H1 (cell line): ENCODE results near the gene VPS11. TPM values are rescaled to one million over a fixed set of nuclear protein-coding genes. Genes with fewer than 3 reads are reported as not detected.

Source experiments
- CTCF ChIA-PET: fragments of 300-600 bp; sonication (Branson Sonifier 250); formaldehyde crosslinking; loops from one replicate; lab custom pipeline; 2021; ENCODE audit not compliant: partially characterized antibody; lab: Charles Lee
- POLR2A ChIA-PET: fragments of 300-600 bp; sonication (Branson Sonifier 250); formaldehyde crosslinking; loops from one replicate; lab custom pipeline; 2021; ENCODE audit warnings: inconsistent platforms; ENCODE audit not compliant: partially characterized antibody; lab: Charles Lee
- DNase-seq, 2 experiments: peaks; one replicate each; pipeline versions ENCODE4 v3.0.0 to v3.0.0-alpha.2; 2010 to 2022; ENCODE audit warnings: low spot score in 2 of 2, low read depth in 1 of 2, mixed read lengths in 1 of 2
- FAIRE-seq: peaks from 2 replicates; lab custom pipeline; 2011; peaks lifted over from hg19 to GRCh38; lab: Jason Lieb, UNC
- H2AFZ ChIP-seq: 2 replicates; pipeline ENCODE4 v1.8.1; 2012; ENCODE audit warnings: low read length, inconsistent platforms
- H2AK5ac ChIP-seq: 2 replicates; pipeline ENCODE4 v1.6.1; 2013; ENCODE audit warnings: low read depth, low read length
- H2BK120ac ChIP-seq: replicated peaks from 2 replicates; pipeline ENCODE3; 2013; ENCODE audit warnings: low read depth, low read length, inconsistent platforms
- H2BK12ac ChIP-seq: 2 replicates; pipeline ENCODE4 v1.6.1; 2013; ENCODE audit warnings: low read depth, low read length
- H2BK15ac ChIP-seq: 2 replicates; pipeline ENCODE4 v1.6.1; 2013; ENCODE audit warnings: low read length
- H2BK20ac ChIP-seq: 2 replicates; pipeline ENCODE4 v1.6.1; 2013; ENCODE audit warnings: low read length
- H2BK5ac ChIP-seq: 2 replicates; pipeline ENCODE4 v1.6.1; 2013; ENCODE audit warnings: low read depth, low read length
- H3K14ac ChIP-seq: 2 replicates; pipeline ENCODE4 v1.6.1; 2013; ENCODE audit warnings: inconsistent platforms; ENCODE audit not compliant: insufficient read length
- H3K18ac ChIP-seq: 2 replicates; pipeline ENCODE4 v1.6.1; 2013; ENCODE audit warnings: low read length; ENCODE audit errors: extremely low read depth
- H3K23ac ChIP-seq: 2 replicates; pipeline ENCODE4 v1.6.1; 2013; ENCODE audit warnings: inconsistent platforms; ENCODE audit not compliant: insufficient read length
- H3K23me2 ChIP-seq: 2 replicates; pipeline ENCODE4 v1.6.1; 2013; ENCODE audit warnings: low read depth, low read length
- H3K27ac ChIP-seq: 2 replicates; pipeline ENCODE4 v1.6.1; 2011; ENCODE audit warnings: low read depth, low read length, inconsistent platforms
- H3K27me3 ChIP-seq, 4 experiments: replicated peaks in 1 of 4; 1 replicate in 1 of 4; 2 replicates in 3 of 4; pipeline versions ENCODE4 v1.6.1 to v1.8.1; 2011 to 2013; ENCODE audit warnings: low read length in 3 of 4, mild to moderate bottlenecking in 3 of 4, inconsistent platforms in 2 of 4, mixed read lengths in 2 of 4, moderate library complexity in 1 of 4; ENCODE audit not compliant: control insufficient read depth in 3 of 4, insufficient read depth in 3 of 4; ENCODE audit errors: extremely low read depth in 1 of 4
- H3K36me3 ChIP-seq, 4 experiments: 2 replicates each; pipeline versions ENCODE4 v1.6.1 to v1.8.1; 2011 to 2013; ENCODE audit warnings: mild to moderate bottlenecking in 4 of 4, low read length in 3 of 4, moderate library complexity in 2 of 4, control low read depth in 1 of 4, inconsistent platforms in 1 of 4; ENCODE audit not compliant: insufficient read depth in 4 of 4, control insufficient read depth in 2 of 4
- H3K4ac ChIP-seq: replicated peaks from 2 replicates; pipeline ENCODE3; 2013; ENCODE audit warnings: low read length, low read depth, mixed read lengths, inconsistent platforms; ENCODE audit not compliant: insufficient read length
- H3K4me1 ChIP-seq, 4 experiments: replicated peaks in 1 of 4; 1 replicate in 1 of 4; 2 replicates in 3 of 4; pipeline versions ENCODE4 v1.6.1 to v1.8.1; 2011 to 2013; ENCODE audit warnings: low read length in 3 of 4, inconsistent platforms in 2 of 4, mixed read lengths in 1 of 4; ENCODE audit not compliant: insufficient read depth in 4 of 4, control insufficient read depth in 3 of 4
- H3K4me2 ChIP-seq, 2 experiments: 2 replicates each; pipeline versions ENCODE4 v1.6.1 to v1.8.1; 2011 to 2013; ENCODE audit warnings: low read depth in 2 of 2, low read length in 2 of 2, control low read depth in 1 of 2, inconsistent platforms in 1 of 2, mild to moderate bottlenecking in 1 of 2; ENCODE audit not compliant: insufficient read depth in 1 of 2
- H3K4me3 ChIP-seq, 4 experiments: fragments of 200-600, 300-600 bp in 1 of 4; sonication (generic), shearing (Covaris generic), sonication (Bioruptor Twin) in 1 of 4; 2 replicates each; pipeline versions ENCODE4 v1.5.1 to v1.8.1; 2011 to 2016; ENCODE audit warnings: low read length in 4 of 4, low read depth in 3 of 4, control low read depth in 2 of 4, inconsistent platforms in 2 of 4, mild to moderate bottlenecking in 2 of 4, mixed read lengths in 1 of 4, moderate library complexity in 1 of 4; ENCODE audit not compliant: insufficient read depth in 2 of 4; ENCODE audit errors: extremely low read depth in 1 of 4
- H3K56ac ChIP-seq: replicated peaks from 2 replicates; pipeline ENCODE3; 2013; ENCODE audit warnings: low read depth, mild to moderate bottlenecking, mixed read lengths, low read length, inconsistent platforms; ENCODE audit not compliant: insufficient read length
- H3K79me1 ChIP-seq: 2 replicates; pipeline ENCODE4 v1.6.1; 2013; ENCODE audit warnings: low read depth, low read length, control low read depth
- H3K79me2 ChIP-seq, 2 experiments: 2 replicates each; pipeline versions ENCODE4 v1.6.1 to v1.8.1; 2012 to 2013; ENCODE audit warnings: low read length in 2 of 2, mild to moderate bottlenecking in 2 of 2, inconsistent platforms in 1 of 2; ENCODE audit not compliant: insufficient read depth in 2 of 2, control insufficient read depth in 1 of 2
- H3K9ac ChIP-seq, 4 experiments: replicated peaks in 1 of 4; 1 replicate in 1 of 4; 2 replicates in 3 of 4; pipeline versions ENCODE4 v1.6.1 to v1.8.1; 2011 to 2013; ENCODE audit warnings: low read depth in 3 of 4, low read length in 3 of 4, control low read depth in 2 of 4, mild to moderate bottlenecking in 2 of 4, moderate library complexity in 2 of 4, inconsistent platforms in 1 of 4; ENCODE audit errors: extremely low read depth in 1 of 4
- H3K9me3 ChIP-seq, 2 experiments: 2 replicates each; pipeline versions ENCODE4 v1.6.1 to v1.8.1; 2012 to 2013; ENCODE audit warnings: mild to moderate bottlenecking in 2 of 2, moderate library complexity in 2 of 2, control low read depth in 1 of 2, inconsistent platforms in 1 of 2, low read depth in 1 of 2, low read length in 1 of 2, mixed read lengths in 1 of 2; ENCODE audit not compliant: insufficient read depth in 2 of 2
- H4K20me1 ChIP-seq, 2 experiments: replicated peaks in 1 of 2; 2 replicates each; pipeline versions ENCODE3 to v1.8.1; 2011 to 2013; ENCODE audit warnings: inconsistent platforms in 2 of 2, low read length in 2 of 2, mild to moderate bottlenecking in 1 of 2; ENCODE audit not compliant: insufficient read depth in 2 of 2, control insufficient read depth in 1 of 2
- H4K5ac ChIP-seq: 2 replicates; pipeline ENCODE4 v1.6.1; 2013; ENCODE audit warnings: low read length, low read depth, mixed read lengths, inconsistent platforms; ENCODE audit not compliant: insufficient read length
- H4K8ac ChIP-seq: 2 replicates; pipeline ENCODE4 v1.8.0; 2013; ENCODE audit warnings: mild to moderate bottlenecking, moderate library complexity, low read length, inconsistent platforms; ENCODE audit not compliant: insufficient read depth; ENCODE audit errors: extremely low read depth
- H4K91ac ChIP-seq: replicated peaks from 2 replicates; pipeline ENCODE3; 2013; ENCODE audit warnings: low read length, mixed read lengths, inconsistent platforms; ENCODE audit not compliant: insufficient read length
- BCL11A ChIP-seq, 2 experiments: IDR thresholded peaks; one replicate each; pipeline ENCODE4 v1.6.1; 2011; ENCODE audit warnings: low read depth in 2 of 2, low read length in 2 of 2, mild to moderate bottlenecking in 2 of 2
- CHD2 ChIP-seq: IDR thresholded peaks from 2 replicates; pipeline ENCODE4 v1.6.1; 2012; ENCODE audit warnings: low read length, improper control_type of control experiment
- GTF2F1 ChIP-seq: IDR thresholded peaks from 2 replicates; pipeline ENCODE4 v1.6.1; 2012; ENCODE audit warnings: low read depth, low read length, improper control_type of control experiment, borderline replicate concordance
- HDAC2 ChIP-seq, 2 experiments: fragments of 300-600 bp in 1 of 2; sonication (generic) in 1 of 2; IDR thresholded peaks; 2 replicates each; pipeline ENCODE4 v1.6.1; 2011 to 2012; ENCODE audit warnings: low read depth in 2 of 2, low read length in 2 of 2, mild to moderate bottlenecking in 2 of 2, moderate library complexity in 2 of 2, borderline replicate concordance in 1 of 2, inconsistent platforms in 1 of 2
- MAX ChIP-seq: IDR thresholded peaks from 2 replicates; pipeline ENCODE4 v1.6.1; 2012; ENCODE audit warnings: inconsistent platforms
- SIN3A ChIP-seq, 2 experiments: IDR thresholded peaks in 1 of 2; conservative IDR thresholded peaks in 1 of 2; 2 replicates each; pipeline ENCODE4 v1.6.1; 2011 to 2012; ENCODE audit warnings: low read length in 2 of 2, improper control_type of control experiment in 1 of 2, low read depth in 1 of 2, mild to moderate bottlenecking in 1 of 2
- SIX5 ChIP-seq: IDR thresholded peaks from 2 replicates; pipeline ENCODE4 v1.6.1; 2011; ENCODE audit warnings: mild to moderate bottlenecking, low read depth, low read length
- SP1 ChIP-seq: IDR thresholded peaks from 2 replicates; pipeline ENCODE4 v1.6.1; 2011; ENCODE audit warnings: low read depth, low read length
- SP4 ChIP-seq: IDR thresholded peaks from 2 replicates; pipeline ENCODE4 v1.6.1; 2012; ENCODE audit warnings: low read length, inconsistent platforms
- TCF12 ChIP-seq: IDR thresholded peaks from 2 replicates; pipeline ENCODE4 v1.6.1; 2011; ENCODE audit warnings: low read depth, mild to moderate bottlenecking, low read length
- WGBS, 2 experiments: shearing (Covaris generic) in 1 of 2; methylation state at CpG; one replicate each; pipeline versions ENCODE4 v1.1.6 to v1.1.7; 2013 to 2015; ENCODE audit warnings: low lambda C conversion rate in 2 of 2, mixed read lengths in 2 of 2, inconsistent platforms in 1 of 2, low coverage in 1 of 2, missing lambda C conversion rate in 1 of 2; ENCODE audit not compliant: insufficient replicate concordance in 2 of 2, insufficient coverage in 1 of 2, insufficient read length in 1 of 2; ENCODE audit errors: extremely low coverage in 1 of 2, missing lambda C conversion rate in 1 of 2; 5-methylcytosine and 5-hydroxymethylcytosine counted together
- polyA plus RNA-seq, 7 experiments: library from polyadenylated mRNA; depleted of rRNA in 3 of 7; stranded (reverse) in 5 of 7; unstranded in 2 of 7; fragments of >200 nt in 5 of 7; fragments of 200-250 nt in 2 of 7; gene quantifications; 1 replicate in 5 of 7; 2 replicates in 1 of 7; 4 replicates in 1 of 7; pipeline versions ENCODE4 v1.2.1 to v1.2.3, GENCODE V29; 2011 to 2013; ENCODE audit warnings: missing spikeins in 2 of 7, mixed read lengths in 2 of 7
- total RNA-seq: library from RNA; stranded (reverse); fragmentation: NEBNext Ultra II Directional; extraction: Animal tissue kit (Norgen Biotek cat#: 25700); gene quantifications from 2 replicates; pipeline ENCODE4 v1.2.1, GENCODE V29; 2021

VPS11 gene
- total and polyA plus RNA-seq, 2 of the 8 experiments (the other 6 are each of a cell fraction or from before 2014, with no cell fraction given), result 13.1 to 15.5 TPM

DNA sequence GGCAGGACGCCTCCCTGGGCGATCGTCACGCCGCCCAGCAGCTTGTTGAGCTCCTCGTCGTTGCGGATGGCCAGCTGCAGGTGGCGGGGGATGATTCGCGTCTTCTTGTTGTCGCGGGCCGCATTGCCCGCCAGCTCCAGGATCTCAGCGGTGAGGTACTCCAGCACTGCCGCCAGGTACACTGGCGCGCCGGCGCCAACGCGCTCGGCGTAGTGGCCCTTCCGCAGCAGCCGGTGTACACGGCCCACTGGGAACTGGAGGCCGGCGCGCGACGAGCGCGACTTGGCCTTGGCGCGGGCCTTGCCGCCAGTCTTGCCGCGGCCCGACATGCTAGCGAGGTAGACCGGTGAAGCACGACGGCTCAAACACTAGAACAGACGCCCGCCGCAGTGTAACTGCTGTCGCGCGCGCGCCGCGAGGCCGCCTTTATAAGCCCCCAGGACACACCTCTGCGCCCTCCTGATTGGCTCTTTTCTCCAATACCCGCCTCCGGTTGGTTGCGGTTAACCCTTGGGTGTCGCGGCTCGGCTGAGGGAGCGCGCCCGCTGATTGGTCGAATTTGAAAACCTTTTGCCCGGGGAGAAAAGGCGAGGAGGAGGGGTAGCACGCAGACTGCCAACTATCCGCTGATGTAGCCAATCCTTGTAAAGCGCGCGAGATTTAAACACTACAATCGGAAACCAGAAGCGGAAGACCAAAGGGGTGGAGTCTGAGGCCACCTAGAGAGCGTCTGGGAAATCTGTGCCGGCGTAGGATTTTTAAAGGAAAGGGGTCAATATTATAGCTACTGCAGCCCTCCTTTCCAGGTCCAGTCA lies 27.7 kb downstream of the VPS11 start:
- H3K23ac ChIP-seq, result no peak overlapping the region
- no peak overlapping the region for H2BK12ac ChIP-seq
- 2% methylated on average over 73 of the region's 79 CpGs; no CpG with 5 or more reads in 1 of the 2 experiments for WGBS, 2 experiments
- H4K5ac ChIP-seq, result peak overlapping the region; percentile 80
- DNase-seq, result peak; percentile 99 to 100
- H3K79me2 ChIP-seq, result peaks cover 18 to 38% of the 10 kb centered on the region in 2 experiments
- no peak overlapping the region for H2AFZ ChIP-seq
- H2BK5ac ChIP-seq, result peak overlapping the region; percentile 91
- peaks cover 2% of the 10 kb centered on the region; the same call in 1 of the 2 replicates for H3K23me2 ChIP-seq
- ChIA-PET CTCF (interaction anchor here (0.6 to 2.0 kb wide), 8 partner anchors 10 to 101 kb away, joined by 3 to 11 read pairs (median 3); partner anchors contain the start of gene VPS11), POLR2A (interaction anchor here (0.5 to 8.6 kb wide), 67 partner anchors 10 to 322 kb away, joined by 3 to 141 read pairs (median 4); partner anchors contain the start of genes ABCG4, C2CD2L, CBL and HINFP)
- no peak overlapping the region for H2BK15ac ChIP-seq
- peak overlapping the region; percentile 86 for H4K8ac ChIP-seq
- H3K9me3 ChIP-seq, result no peaks in the 10 kb centered on the region
- H3K4ac ChIP-seq, result no peak overlapping the region
- H4K91ac ChIP-seq, result peak overlapping the region; percentile 96
- peak overlapping the region; percentile 65 for H3K56ac ChIP-seq
- peaks cover 8 to 59% (median 29%) of the 10 kb centered on the region in 4 experiments; a peak in 6 of 8 replicates for H3K36me3 ChIP-seq
- peaks cover 0 to 16% (median 3%) of the 10 kb centered on the region in 4 experiments; a peak in 5 of 7 replicates for H3K4me1 ChIP-seq
- H3K27me3 ChIP-seq, result no peaks in the 10 kb centered on the region
- peak overlapping the region; percentile 93 for H3K27ac ChIP-seq
- H3K4me3 ChIP-seq, result peak overlapping the region; percentile 85 to 97 (median 92)
- no peak overlapping the region for H2BK120ac ChIP-seq
- peak overlapping the region; percentile 94 to 98 (median 95) for H3K9ac ChIP-seq
- peak; percentile 99 for FAIRE-seq
- peak overlapping the region; percentile 29; the same call in 1 of the 2 replicates for H2AK5ac ChIP-seq
- no peak overlapping the region for H2BK20ac ChIP-seq
- H3K18ac ChIP-seq, result peak overlapping the region; percentile 94
- peaks cover 8% of the 10 kb centered on the region for H3K79me1 ChIP-seq
- peaks cover 16 to 18% of the 10 kb centered on the region in 2 experiments for H4K20me1 ChIP-seq
- H3K4me2 ChIP-seq, result peak overlapping the region; percentile 64 to 96
- no peak overlapping the region for H3K14ac ChIP-seq
- TF ChIP-seq SIX5 (no peak), BCL11A (IDR thresholded peaks at IDR 0.05; ENCODE audit: low read depth in 2 of 2, low read length in 2 of 2) (no peak), GTF2F1 (peak; percentile 99), HDAC2 (IDR thresholded peaks at IDR 0.05; ENCODE audit: borderline replicate concordance in 1 of 2, low read depth in 2 of 2, low read length in 2 of 2) (peak in 1 of 2 experiments; percentile 53; a peak in 2 of 4 replicates), CHD2 (peak; percentile 86), SP1 (peak; percentile 87), SIN3A (conservative IDR thresholded peaks at IDR 0.05 in 1 of 2, IDR thresholded peaks at IDR 0.05 in 1 of 2; ENCODE audit: low read depth in 1 of 2, low read length in 2 of 2) (peak; percentile 55 to 63; a peak in 3 of 4 replicates), MAX (peak; percentile 67), TCF12 (0 out of 2 replicates have a peak, but pooled peaks have one; percentile 48), SP4 (peak; percentile 86; the same call in 1 of the 2 replicates)
